ENCODE results near the gene ECT2.
"Not testable (repeated sequence)": the region's sequence is repeated elsewhere in the genome, so short reads cannot be mapped to it uniquely, and the experiment has no call there.

The ECT2 gene

DNA sequence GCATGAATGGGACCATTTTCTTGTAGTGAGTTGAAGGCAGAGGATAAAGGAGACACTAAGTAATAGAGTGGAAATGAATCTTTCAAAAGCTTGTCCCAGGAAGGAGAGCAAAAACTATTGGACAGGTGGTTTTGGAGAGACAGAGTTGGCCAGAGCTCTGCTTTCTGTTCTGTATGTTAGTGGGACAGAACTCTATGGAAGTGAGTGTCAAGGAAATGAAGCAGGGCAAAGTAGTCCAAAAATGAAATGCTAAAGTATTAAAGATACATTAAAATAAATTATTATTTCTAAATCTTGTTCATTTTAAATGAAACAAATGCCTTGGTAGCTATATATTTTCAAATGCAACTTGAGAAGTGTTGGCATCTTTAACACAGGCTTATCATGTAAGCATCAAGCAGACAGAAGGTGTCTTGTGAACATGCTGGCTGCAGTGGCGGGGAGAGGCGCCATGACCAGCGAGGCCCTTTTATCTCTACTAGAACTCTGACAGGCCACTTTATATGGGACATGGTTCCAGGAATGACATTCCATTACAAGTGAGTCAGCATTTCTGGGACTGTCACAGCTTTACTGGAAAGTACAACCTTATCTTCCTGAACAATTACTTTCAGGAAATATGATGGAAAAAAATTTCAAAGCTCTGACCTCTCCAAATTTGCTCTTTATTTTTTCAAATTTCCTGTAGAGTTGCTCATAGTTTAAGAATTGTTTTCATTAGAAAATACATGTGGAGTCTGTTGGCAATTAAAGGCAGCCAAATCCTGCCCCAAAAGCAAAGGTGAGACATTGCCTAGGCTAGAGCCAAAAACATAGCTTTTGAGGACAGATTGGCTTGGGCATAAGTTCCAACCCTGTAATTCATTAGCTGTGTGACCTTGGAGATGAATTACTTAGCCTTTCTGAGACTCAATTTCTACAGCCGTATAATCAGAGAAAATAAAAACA lies 106.5 kb downstream of the ECT2 start:
- H3K4me3 ChIP-seq (ENCODE audit: low read depth, low read length): no peak overlapping the region
- H3K36me3 ChIP-seq: no peaks in the 10 kb centered on the region
- no peak for DNase-seq
- H3K27me3 ChIP-seq: no peaks in the 10 kb centered on the region
- H3K9me3 ChIP-seq: no peaks in the 10 kb centered on the region
- H3K4me1 ChIP-seq: no peaks in the 10 kb centered on the region
- TF ChIP-seq, protein P1, sequence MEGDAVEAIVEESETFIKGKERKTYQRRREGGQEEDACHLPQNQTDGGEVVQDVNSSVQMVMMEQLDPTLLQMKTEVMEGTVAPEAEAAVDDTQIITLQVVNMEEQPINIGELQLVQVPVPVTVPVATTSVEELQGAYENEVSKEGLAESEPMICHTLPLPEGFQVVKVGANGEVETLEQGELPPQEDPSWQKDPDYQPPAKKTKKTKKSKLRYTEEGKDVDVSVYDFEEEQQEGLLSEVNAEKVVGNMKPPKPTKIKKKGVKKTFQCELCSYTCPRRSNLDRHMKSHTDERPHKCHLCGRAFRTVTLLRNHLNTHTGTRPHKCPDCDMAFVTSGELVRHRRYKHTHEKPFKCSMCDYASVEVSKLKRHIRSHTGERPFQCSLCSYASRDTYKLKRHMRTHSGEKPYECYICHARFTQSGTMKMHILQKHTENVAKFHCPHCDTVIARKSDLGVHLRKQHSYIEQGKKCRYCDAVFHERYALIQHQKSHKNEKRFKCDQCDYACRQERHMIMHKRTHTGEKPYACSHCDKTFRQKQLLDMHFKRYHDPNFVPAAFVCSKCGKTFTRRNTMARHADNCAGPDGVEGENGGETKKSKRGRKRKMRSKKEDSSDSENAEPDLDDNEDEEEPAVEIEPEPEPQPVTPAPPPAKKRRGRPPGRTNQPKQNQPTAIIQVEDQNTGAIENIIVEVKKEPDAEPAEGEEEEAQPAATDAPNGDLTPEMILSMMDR (IDR thresholded peaks at IDR 0.05; ENCODE audit: low read depth, low read length): no peak

GRCh38 chr3:172859041-172859440 lies 108.5 kb downstream of the ECT2 start:
- Histone ChIP-seq H3K4me1 (no peaks in the 10 kb centered on the region), H3K9me3 (no peaks in the 10 kb centered on the region), H3K4me3 (ENCODE audit: low read depth, low read length) (no peak overlapping the region), H3K36me3 (no peaks in the 10 kb centered on the region), H3K27me3 (no peaks in the 10 kb centered on the region)
- no peak for DNase-seq
- TF ChIP-seq, protein P1 (IDR thresholded peaks at IDR 0.05; ENCODE audit: low read depth, low read length): no peak

- not testable (repeated sequence) for H3K27me3 ChIP-seq; DNase-seq; H3K36me3 ChIP-seq; H3K4me3 ChIP-seq (ENCODE audit: low read depth, low read length); H3K9me3 ChIP-seq; H3K4me1 ChIP-seq
Observed at GRCh38 chr3:172866726-172867350, 116.3 kb downstream of the ECT2 start.

- TF ChIP-seq, protein P1 (IDR thresholded peaks at IDR 0.05; ENCODE audit: low read depth, low read length): no peak
- no peak for DNase-seq
- Histone ChIP-seq H3K4me1 (no peaks in the 10 kb centered on the region), H3K4me3 (ENCODE audit: low read depth, low read length) (no peak overlapping the region), H3K27me3 (no peaks in the 10 kb centered on the region), H3K9me3 (no peaks in the 10 kb centered on the region), H3K36me3 (no peaks in the 10 kb centered on the region)
Observed at GRCh38 chr3:172868582-172869200, 118.2 kb downstream of the ECT2 start.

GRCh38 chr3:172869368-172869771 lies 118.8 kb downstream of the ECT2 start:
- Histone ChIP-seq H3K36me3 (no peaks in the 10 kb centered on the region), H3K9me3 (no peaks in the 10 kb centered on the region), H3K4me3 (ENCODE audit: low read depth, low read length) (no peak overlapping the region), H3K27me3 (no peaks in the 10 kb centered on the region), H3K4me1 (no peaks in the 10 kb centered on the region)
- DNase-seq: no peak
- TF ChIP-seq, protein P1 (IDR thresholded peaks at IDR 0.05; ENCODE audit: low read depth, low read length): no peak

DNA sequence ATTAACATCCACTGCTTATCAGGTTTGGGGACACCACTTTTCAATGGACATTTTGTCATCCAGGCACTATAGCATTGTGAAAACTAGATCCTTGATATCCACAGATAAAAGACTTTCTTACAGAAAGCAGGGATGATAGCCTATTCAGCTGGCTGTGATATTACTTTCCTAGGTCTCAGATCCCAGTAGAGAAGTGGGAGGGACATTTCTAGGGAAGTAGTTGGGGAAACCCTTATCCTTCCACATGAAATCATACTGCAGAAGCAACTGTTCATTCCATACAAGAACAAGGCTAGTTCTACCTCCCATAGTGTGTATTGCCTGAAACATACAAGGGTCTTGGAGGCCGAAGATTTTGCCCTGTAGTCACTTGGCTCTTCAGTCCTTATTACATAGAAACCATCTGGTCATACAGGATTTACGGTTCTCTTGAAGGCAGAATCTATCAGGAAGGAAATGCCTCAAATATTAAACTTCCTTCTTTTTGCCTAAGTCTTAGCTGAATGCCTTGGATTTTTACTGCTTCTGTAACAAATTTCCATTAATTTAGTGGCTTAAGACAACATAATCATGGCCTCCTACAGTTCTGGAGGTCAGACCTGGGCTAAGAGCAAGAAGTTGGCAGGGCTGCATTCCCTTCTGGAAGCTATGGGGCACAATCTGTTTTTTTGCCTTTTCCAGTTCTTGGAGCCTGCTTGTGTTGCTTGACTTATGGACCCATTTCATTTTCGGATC lies 119.4 kb downstream of the ECT2 start:
- no peak for DNase-seq
- H3K4me3 ChIP-seq (ENCODE audit: low read depth, low read length): no peak overlapping the region
- H3K36me3 ChIP-seq: no peaks in the 10 kb centered on the region
- H3K27me3 ChIP-seq: no peaks in the 10 kb centered on the region
- no peaks in the 10 kb centered on the region for H3K4me1 ChIP-seq
- TF ChIP-seq, protein P1 (IDR thresholded peaks at IDR 0.05; ENCODE audit: low read depth, low read length): no peak
- H3K9me3 ChIP-seq: no peaks in the 10 kb centered on the region
